ENCODE measurements around the gene CD22. TPM values are rescaled to one million over a fixed set of nuclear protein-coding genes. Genes with fewer than 3 reads are reported as not detected.

The CD22 gene
- total RNA-seq, 6 donors from 2014 or later = 8.8 to 36.7 (median 24.7) TPM

DNA sequence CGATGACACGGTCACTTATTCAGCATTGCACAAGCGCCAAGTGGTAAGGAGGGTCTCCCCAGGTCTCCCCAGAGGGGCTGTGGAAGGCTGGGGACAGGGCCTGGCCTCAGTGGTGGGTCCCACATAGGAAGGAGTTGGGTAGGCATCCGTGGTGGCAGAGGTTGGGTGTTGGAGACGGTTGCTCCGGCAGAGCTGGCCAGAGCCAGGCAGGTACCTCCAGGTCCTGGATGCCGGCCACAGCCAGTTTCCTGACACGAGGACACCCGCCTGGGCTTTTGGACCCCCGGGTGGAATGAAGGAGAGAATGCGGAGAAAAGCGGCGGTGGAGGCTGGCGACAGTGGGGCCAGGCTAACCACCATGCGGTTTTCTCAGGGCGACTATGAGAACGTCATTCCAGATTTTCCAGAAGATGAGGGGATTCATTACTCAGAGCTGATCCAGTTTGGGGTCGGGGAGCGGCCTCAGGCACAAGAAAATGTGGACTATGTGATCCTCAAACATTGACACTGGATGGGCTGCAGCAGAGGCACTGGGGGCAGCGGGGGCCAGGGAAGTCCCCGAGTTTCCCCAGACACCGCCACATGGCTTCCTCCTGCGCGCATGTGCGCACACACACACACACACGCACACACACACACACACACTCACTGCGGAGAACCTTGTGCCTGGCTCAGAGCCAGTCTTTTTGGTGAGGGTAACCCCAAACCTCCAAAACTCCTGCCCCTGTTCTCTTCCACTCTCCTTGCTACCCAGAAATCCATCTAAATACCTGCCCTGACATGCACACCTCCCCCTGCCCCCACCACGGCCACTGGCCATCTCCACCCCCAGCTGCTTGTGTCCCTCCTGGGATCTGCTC lies 17.4 kb downstream of the CD22 start:
- no peaks in the 10 kb centered on the region for H3K27me3 ChIP-seq
- H3K4me3 ChIP-seq = no peak overlapping the region
- H3K27ac ChIP-seq = peak overlapping the region in 2 of 4 donors; percentile 55 to 59
- ATAC-seq (ENCODE audit: low FRiP score in 2 of 2) = no peak
- 63 to 65% methylated on average over 25 to 28 of the region's 28 CpGs for WGBS, 2 donors
- H3K4me1 ChIP-seq = peaks cover 0 to 18% (median 11%) of the 10 kb centered on the region in 4 donors
- no peaks in the 10 kb centered on the region for H3K9me3 ChIP-seq
- DNase-seq = peak in 1 of 2 donors; percentile 24
- TF ChIP-seq EP300 (IDR thresholded peaks at IDR 0.05) (no peak), POLR2AphosphoS5 (IDR thresholded peaks at IDR 0.05) (no peak), POLR2A (IDR thresholded peaks at IDR 0.05) (no peak)
- TF ChIP-seq, protein P1, sequence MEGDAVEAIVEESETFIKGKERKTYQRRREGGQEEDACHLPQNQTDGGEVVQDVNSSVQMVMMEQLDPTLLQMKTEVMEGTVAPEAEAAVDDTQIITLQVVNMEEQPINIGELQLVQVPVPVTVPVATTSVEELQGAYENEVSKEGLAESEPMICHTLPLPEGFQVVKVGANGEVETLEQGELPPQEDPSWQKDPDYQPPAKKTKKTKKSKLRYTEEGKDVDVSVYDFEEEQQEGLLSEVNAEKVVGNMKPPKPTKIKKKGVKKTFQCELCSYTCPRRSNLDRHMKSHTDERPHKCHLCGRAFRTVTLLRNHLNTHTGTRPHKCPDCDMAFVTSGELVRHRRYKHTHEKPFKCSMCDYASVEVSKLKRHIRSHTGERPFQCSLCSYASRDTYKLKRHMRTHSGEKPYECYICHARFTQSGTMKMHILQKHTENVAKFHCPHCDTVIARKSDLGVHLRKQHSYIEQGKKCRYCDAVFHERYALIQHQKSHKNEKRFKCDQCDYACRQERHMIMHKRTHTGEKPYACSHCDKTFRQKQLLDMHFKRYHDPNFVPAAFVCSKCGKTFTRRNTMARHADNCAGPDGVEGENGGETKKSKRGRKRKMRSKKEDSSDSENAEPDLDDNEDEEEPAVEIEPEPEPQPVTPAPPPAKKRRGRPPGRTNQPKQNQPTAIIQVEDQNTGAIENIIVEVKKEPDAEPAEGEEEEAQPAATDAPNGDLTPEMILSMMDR (IDR thresholded peaks at IDR 0.05) = no peak
- no peaks in the 10 kb centered on the region for H3K36me3 ChIP-seq

DNA sequence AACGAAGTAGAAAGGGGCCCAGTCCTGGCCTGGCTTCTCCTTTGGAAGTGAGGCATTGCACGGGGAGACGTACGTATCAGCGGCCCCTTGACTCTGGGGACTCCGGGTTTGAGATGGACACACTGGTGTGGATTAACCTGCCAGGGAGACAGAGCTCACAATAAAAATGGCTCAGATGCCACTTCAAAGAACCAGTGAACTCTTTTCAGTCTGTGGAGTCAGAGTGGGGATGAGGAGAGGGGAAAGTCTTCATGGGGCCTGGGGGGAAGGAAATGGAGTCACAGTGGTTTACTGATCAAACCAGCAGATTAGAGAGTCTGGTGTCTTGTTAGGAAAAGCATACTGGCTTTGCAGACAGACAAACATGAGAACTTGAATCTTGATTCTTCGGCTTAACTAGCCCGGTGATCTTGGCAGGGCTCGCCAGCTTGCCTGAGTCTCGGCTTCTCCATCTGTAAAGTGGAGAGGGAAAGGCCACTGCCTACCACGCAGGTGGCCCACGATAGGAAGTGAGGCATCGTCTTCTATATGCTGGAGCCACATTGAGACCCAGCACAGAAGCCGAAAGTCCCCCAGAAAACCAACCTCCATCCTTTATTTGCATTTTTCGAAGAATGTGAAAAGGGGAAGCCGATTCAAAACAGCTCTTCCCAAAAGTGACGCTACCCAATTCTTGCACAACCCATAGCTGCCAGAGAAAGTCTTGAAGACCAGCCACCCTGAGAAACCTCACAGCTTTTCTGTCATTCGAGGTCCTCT lies 18.4 kb downstream of the CD22 start, which contains the start of gene FFAR1:
FFAR1 (plus strand) TSS at position 732 of the 759 bp plus-strand sequence. CDS start 3,650 bp downstream, outside the sequence.
- no peaks in the 10 kb centered on the region for H3K36me3 ChIP-seq
- no peak for TF ChIP-seq EP300 (IDR thresholded peaks at IDR 0.05)
- TF ChIP-seq POLR2A (IDR thresholded peaks at IDR 0.05) = no peak
- H3K27ac ChIP-seq = peak within 1 kb of the TSS; percentile 55 to 63 (median 60)
- peak in 1 of 2 donors; percentile 48 for DNase-seq
- 46 to 54% methylated on average over 18 of the region's 18 CpGs for WGBS, 2 donors
- H3K27me3 ChIP-seq = no peaks in the 10 kb centered on the region
- H3K9me3 ChIP-seq = no peaks in the 10 kb centered on the region
- peaks cover 0 to 18% (median 11%) of the 10 kb centered on the region in 4 donors for H3K4me1 ChIP-seq
- peak in 1 of 2 donors; percentile 44 for ATAC-seq (ENCODE audit: low FRiP score in 2 of 2)
- no peak within 1 kb of the TSS for H3K4me3 ChIP-seq

DNA sequence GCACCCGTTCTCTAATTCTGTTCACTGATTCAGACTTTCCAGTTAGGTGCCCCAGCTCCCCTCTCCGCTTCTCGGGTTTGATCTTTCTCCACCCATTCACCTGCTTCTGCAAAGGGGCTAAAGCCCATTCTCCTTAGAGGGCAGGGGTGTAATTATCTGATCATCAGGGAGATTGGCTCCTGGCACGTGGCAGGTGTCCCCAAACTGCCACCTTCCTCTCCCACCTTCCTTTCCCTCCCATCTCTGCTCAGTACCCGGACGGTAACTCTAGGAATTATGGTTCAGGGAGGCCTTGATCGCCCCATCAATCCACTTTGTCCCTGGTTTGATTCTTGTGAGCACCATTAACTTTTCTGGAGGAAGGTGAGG lies 18.9 kb downstream of the CD22 start:
- no peak for ATAC-seq (ENCODE audit: low FRiP score in 2 of 2)

DNA sequence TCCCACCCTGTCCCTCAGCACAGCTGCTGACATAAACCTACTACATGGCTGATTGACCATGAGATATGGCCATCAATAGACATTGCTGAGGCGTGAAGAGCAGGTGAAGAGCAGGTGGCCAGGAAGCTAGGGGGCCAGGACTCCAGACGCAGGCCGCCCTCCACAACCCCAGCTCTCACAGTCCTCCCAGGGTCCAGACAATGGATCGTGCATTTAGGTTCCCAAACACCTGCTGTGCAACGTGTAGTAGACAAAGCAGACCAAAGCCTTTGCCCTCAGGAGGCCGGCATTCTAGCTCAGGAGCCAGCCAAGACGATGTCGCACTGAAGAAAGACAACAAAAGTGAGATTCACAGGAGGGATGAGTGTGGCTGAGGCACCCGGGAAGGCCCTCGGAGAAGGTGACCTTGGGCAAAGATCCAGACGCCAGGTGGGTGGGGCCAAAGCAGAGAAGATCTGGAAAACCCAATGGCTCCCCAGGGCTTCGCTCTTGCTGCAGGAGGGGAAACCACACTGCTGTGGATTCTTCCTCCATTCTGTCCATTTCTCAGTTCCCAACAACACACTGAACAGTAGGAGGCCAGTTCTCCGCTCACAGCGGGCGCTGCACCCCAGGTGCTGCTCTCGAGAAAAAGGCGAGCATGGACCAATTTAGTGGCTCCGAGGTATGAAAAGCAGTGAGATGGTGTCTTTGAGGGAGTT lies 20.1 kb downstream of the CD22 start:
- peak in 1 of 2 donors; percentile 16 for DNase-seq
- WGBS, 2 donors = 87 to 93% methylated on average over 17 to 18 of the region's 18 CpGs
- H3K4me1 ChIP-seq = peaks cover 3 to 26% (median 12%) of the 10 kb centered on the region in 4 donors
- H3K27me3 ChIP-seq = no peaks in the 10 kb centered on the region
- ATAC-seq (ENCODE audit: low FRiP score in 2 of 2) = no peak
- H3K36me3 ChIP-seq = no peaks in the 10 kb centered on the region
- H3K9me3 ChIP-seq = no peaks in the 10 kb centered on the region
- no peak overlapping the region for H3K4me3 ChIP-seq
- H3K27ac ChIP-seq = no peak overlapping the region
- TF ChIP-seq EP300 (IDR thresholded peaks at IDR 0.05) = no peak
- TF ChIP-seq, protein P1 (IDR thresholded peaks at IDR 0.05) = no peak
- TF ChIP-seq POLR2AphosphoS5 (IDR thresholded peaks at IDR 0.05) = no peak
- TF ChIP-seq POLR2A (IDR thresholded peaks at IDR 0.05) = no peak

More for the DNA sequence above, 18.9 kb downstream of the CD22 start:
- no peak for DNase-seq
- H3K27ac ChIP-seq = peak overlapping the region; percentile 55 to 63 (median 60)
- H3K9me3 ChIP-seq = no peaks in the 10 kb centered on the region
- no peaks in the 10 kb centered on the region for H3K27me3 ChIP-seq
- no peaks in the 10 kb centered on the region for H3K36me3 ChIP-seq
- WGBS, 2 donors = 73 to 76% methylated on average over 7 of the region's 7 CpGs
- H3K4me3 ChIP-seq = no peak overlapping the region
- no peak for TF ChIP-seq EP300 (IDR thresholded peaks at IDR 0.05)
- no peak for TF ChIP-seq POLR2AphosphoS5 (IDR thresholded peaks at IDR 0.05)
- no peak for TF ChIP-seq POLR2A (IDR thresholded peaks at IDR 0.05)
- TF ChIP-seq, protein P1 (IDR thresholded peaks at IDR 0.05) = no peak
- peaks cover 1 to 24% (median 12%) of the 10 kb centered on the region in 4 donors for H3K4me1 ChIP-seq

All from upper lobe of left lung (tissue), 6 donors.